Activated naive CD4-positive, alpha-beta T cell treated with anti-CD3 and anti-CD28 coated beads, Interleukin-2, amount 10 ng/mL, durations not matched to agents 7 days and 5 days (primary cell): ENCODE results near the gene CDC37.

Experiments
- CTCF ChIA-PET: fragments of 350-600 bp; sonication (Branson Sonifier 250); formaldehyde crosslinking; loops from one replicate; lab custom pipeline; 2021; ENCODE audit warnings: antibody characterized with exemption; lab: Charles Lee
- DNase-seq: peaks from one replicate; pipeline ENCODE4 v3.0.0-alpha.2; 2020
- H3K27ac Mint-ChIP-seq: one replicate; pipeline ENCODE4 v1.8.0; 2021; ENCODE audit warnings: mild to moderate bottlenecking, moderate library complexity, mixed read lengths
- H3K27me3 Mint-ChIP-seq: one replicate; pipeline ENCODE4 v1.8.0; 2021; ENCODE audit warnings: mild to moderate bottlenecking, mixed read lengths
- H3K36me3 Mint-ChIP-seq: one replicate; pipeline ENCODE4 v1.8.0; 2021; ENCODE audit warnings: mixed read lengths
- H3K4me1 Mint-ChIP-seq: one replicate; pipeline ENCODE4 v1.8.0; 2021; ENCODE audit warnings: mixed read lengths
- H3K4me3 Mint-ChIP-seq: one replicate; pipeline ENCODE4 v1.8.0; 2021; ENCODE audit warnings: mild to moderate bottlenecking, moderate library complexity, mixed read lengths
- H3K9me3 Mint-ChIP-seq: one replicate; pipeline ENCODE4 v1.8.0; 2021; ENCODE audit warnings: mixed read lengths

CDC37 gene

GRCh38 chr19:10343495-10343894, 59.8 kb downstream of the CDC37 start:
- H3K4me1 Mint-ChIP-seq = peaks cover 22% of the 10 kb centered on the region
- CTCF ChIA-PET = interaction anchor here (0.6 kb wide), 1 partner anchor 73 kb away, joined by 3 read pairs; the partner anchor contains the start of gene ICAM1
- no peak for DNase-seq
- no peaks in the 10 kb centered on the region for H3K27me3 Mint-ChIP-seq
- peaks cover 6% of the 10 kb centered on the region for H3K36me3 Mint-ChIP-seq
- no peak overlapping the region for H3K27ac Mint-ChIP-seq
- H3K4me3 Mint-ChIP-seq = no peak overlapping the region
- H3K9me3 Mint-ChIP-seq = no peaks in the 10 kb centered on the region
